ENCODE data around the gene BPI.

- TF ChIP-seq, protein P1, sequence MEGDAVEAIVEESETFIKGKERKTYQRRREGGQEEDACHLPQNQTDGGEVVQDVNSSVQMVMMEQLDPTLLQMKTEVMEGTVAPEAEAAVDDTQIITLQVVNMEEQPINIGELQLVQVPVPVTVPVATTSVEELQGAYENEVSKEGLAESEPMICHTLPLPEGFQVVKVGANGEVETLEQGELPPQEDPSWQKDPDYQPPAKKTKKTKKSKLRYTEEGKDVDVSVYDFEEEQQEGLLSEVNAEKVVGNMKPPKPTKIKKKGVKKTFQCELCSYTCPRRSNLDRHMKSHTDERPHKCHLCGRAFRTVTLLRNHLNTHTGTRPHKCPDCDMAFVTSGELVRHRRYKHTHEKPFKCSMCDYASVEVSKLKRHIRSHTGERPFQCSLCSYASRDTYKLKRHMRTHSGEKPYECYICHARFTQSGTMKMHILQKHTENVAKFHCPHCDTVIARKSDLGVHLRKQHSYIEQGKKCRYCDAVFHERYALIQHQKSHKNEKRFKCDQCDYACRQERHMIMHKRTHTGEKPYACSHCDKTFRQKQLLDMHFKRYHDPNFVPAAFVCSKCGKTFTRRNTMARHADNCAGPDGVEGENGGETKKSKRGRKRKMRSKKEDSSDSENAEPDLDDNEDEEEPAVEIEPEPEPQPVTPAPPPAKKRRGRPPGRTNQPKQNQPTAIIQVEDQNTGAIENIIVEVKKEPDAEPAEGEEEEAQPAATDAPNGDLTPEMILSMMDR (IDR thresholded peaks at IDR 0.05) = no peak
- TF ChIP-seq POLR2AphosphoS5 (IDR thresholded peaks at IDR 0.05) = no peak
These were observed 47.2 kb downstream of the BPI start for GRCh38 chr20:38350879-38351775.
